HG03097 (cell line): ENCODE results near the gene SPRR1A.
A peak's percentile ranks its signal among the peaks of the same experiment; 100 is the strongest.

Experiments
- ATAC-seq: cut with Tn5 transposase; IDR thresholded peaks from one replicate; pipeline ENCODE4 v1.9.1; 2021; ENCODE audit not compliant: unreplicated experiment, low FRiP score

The SPRR1A gene

DNA sequence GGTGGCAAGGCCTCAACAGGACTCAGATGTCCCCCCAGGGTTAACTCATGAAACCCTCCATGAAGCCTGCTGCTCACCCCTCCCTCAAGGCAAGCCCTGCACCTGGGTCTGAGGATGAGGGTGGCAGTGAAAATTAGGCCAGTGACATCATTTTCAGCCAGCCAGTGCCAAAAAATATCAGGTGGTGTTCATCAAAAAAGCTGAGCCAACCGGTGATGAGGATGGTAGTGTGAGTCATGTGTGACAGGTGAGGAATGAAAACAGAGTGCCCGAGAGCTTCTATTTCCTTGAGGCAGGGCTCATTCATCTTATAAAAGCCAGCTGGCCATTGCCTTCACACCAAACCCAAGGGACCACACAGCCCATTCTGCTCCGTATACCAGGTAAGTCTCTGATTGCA lies at the start of gene SPRR1A:
TSS of gene SPRR1A (plus strand) at position 339 of the 400 bp plus-strand sequence. CDS start 1,150 bp downstream, outside the sequence.
- no peak for ATAC-seq

GRCh38 chr1:152940614-152941013 lies 43.3 kb upstream of the SPRR1A start:
- no peak for ATAC-seq

GRCh38 chr1:152941037-152941711 lies 42.7 kb upstream of the SPRR1A start:
- ATAC-seq: no peak

- no peak for ATAC-seq
Observed at GRCh38 chr1:152942161-152942560, 41.7 kb upstream of the SPRR1A start.

- no peak for ATAC-seq
Observed at GRCh38 chr1:152946248-152946647, 37.6 kb upstream of the SPRR1A start.

GRCh38 chr1:152946651-152947256 lies 37.1 kb upstream of the SPRR1A start, which contains the start of gene SPRR5:
Gene SPRR5, plus strand, starts transcription at chr1:152947206. Its CDS starts 1,349 bp downstream, at chr1:152948555.
- no peak for ATAC-seq

DNA sequence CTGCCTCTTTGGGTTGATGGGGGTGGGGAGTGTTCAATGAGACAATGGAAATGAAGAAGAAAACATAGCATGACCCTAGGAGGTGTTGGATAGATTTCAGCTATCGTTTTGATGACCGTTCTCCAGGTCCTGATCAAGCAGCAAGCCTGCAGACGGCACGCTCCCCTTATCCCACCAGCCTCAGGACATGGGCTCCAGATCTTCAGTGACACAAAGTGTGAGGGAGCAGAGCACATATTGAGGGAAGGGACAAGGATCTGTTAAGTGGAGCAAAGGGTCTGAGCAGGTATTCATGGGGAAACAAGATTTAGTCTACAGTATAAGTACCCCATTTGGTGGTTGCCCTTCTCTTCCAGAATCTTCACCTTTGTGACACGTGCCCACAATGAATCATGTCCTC lies 32.2 kb upstream of the SPRR1A start:
- no peak for ATAC-seq

- no peak for ATAC-seq
Observed at GRCh38 chr1:152953761-152954160, 30.1 kb upstream of the SPRR1A start.

DNA sequence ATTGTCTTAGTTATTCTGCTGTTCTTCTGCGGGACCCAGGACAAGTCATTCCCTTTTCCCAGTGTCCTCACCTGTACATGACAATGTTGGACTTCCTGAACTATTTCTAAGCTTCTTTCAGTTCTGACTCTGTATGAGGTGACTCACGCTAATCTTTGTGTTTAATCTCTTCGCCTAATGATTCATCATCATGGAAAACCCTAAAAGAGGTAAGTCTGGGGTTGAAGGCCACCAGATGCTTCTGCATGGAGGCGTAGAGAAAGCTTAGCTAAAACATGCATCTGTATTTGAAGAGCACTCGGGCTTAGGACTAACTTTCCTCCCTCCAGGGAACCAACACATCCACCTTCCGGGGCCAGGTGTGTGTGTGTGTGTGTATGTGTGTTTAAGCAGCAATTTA lies 29.4 kb upstream of the SPRR1A start:
- ATAC-seq: no peak

DNA sequence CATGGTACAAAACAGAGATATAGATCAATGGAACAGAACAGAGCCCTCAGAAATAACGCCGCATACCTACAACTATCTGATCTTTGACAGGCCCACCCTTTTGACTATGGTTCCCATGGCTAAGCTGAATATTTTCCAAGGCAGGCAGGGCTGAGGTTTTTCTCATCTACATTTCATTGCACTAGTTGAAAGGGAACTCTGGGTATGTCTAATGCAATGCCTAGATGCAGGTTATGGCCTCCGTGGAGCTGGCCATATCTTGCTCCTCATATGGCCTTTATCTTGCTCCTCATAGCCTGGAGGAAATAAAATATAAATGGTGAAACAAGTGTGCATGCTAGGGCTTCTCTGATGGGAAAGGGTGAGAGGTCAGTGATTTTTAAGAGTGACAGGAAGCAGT lies 26.3 kb upstream of the SPRR1A start:
- ATAC-seq: no peak

DNA sequence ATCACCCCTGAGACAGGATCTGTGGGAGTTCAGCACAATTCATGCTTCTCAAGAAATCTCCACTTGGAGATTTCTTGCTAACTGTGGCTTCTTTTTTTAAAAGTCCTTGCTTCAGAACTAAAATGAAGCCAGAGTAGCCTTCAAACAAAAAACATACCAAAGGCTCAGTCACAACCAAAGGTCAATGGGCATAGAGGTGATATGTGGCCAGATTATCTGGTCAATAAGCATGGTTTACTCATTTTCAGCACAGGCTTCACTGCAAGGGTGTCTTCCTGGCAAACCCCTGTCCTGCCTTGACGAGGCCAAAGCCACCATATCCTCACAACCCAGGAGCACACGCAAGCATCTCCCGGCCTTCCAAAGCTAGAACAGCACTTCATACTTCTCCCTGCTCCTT lies 24.6 kb upstream of the SPRR1A start:
- ATAC-seq: no peak

GRCh38 chr1:152959801-152960451 lies 24.0 kb upstream of the SPRR1A start:
- no peak for ATAC-seq

DNA sequence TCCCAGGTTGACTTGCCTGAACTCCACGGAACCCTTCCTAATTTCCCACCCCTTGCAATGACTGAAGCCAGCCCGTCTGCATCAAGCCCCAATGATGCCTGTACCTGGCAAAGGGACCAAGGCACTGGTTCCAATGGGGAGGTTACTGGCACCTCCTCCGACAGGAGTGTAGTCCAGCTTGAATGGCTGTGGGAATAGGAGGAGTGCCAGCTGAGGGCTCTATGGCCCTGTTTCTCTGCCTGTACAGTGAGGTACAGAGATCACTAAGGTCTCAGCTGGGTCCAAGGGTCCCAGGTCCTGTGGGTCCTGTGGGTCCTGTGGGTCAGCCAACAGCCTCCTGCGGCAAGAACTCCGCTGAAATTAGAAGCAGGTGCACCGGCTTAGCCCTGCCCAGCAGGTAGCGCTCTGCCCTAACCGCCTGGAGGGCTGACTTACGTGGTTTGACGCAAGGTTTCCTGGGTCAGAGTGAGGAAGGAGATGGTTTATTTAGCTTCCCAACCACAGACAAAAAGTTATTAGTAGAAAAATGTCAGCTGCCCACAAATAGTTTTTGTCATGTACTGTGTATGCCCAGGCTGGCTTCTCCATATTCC lies 23.3 kb upstream of the SPRR1A start:
- ATAC-seq: no peak

DNA sequence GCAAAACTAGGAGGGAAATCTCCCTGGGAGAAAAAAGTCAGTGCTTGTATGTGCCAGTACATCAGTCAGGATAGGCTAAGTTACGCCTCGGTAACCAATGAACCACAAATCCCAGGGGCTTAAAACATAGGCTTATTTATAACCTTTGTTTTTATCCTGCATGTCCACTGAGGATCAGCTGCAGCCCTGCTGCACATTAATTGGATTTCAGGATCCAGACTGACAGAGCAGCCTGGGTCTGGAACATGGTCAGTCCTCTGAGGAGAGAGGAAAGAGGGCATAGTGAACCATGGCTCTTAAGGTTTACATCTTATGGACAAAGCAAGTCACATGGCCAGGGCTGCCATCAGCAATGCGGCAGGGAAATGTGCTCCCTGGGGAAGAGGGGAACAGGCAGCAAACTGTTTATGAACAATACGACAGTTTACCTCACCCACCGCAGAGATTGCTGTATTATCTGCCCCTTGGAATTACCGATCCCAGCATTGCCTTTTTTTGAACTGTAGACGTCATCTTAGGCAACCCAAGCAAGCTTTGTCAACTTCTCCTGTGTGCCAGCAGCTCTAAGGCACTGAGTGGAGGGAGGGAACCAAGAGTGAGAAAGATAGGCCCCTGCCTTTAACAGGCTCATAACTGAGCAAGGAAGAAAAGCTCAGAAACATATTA lies 22.5 kb upstream of the SPRR1A start:
- ATAC-seq: no peak

DNA sequence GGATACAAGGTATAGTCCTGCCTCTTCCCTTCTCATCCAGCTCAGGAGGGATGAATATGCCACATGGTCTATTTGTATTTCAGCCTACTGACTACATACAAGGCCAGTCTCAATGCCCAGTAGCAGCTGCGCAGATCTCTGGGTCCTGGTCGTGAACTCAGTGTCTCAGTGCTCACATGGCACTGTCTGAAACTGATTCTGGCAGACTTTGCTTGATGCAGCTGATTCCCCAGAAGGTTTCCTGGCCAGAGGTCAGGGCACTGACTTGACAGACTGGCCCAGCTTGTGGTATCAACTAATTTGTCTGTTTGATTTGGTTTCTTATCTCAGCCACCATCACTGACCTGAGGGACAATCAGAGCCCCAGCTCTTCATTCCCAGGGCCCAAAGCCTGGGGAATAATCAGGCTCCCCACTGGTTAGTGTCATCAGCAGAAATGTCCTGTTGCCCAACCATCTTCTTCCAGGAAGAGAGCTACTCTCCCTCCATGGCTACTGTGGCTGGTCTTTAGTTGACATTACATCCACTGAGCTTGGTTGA lies 20.9 kb upstream of the SPRR1A start:
- no peak for ATAC-seq

- ATAC-seq: no peak
Observed at GRCh38 chr1:152964536-152964935, 19.3 kb upstream of the SPRR1A start.

- ATAC-seq: no peak
Observed at GRCh38 chr1:152965853-152966252, 18.0 kb upstream of the SPRR1A start.

- no peak for ATAC-seq
Observed at GRCh38 chr1:152967201-152967600, 16.7 kb upstream of the SPRR1A start.

GRCh38 chr1:152968248-152968647 lies 15.6 kb upstream of the SPRR1A start:
- ATAC-seq: peak; percentile 46

GRCh38 chr1:152969036-152969435 lies 14.8 kb upstream of the SPRR1A start:
- no peak for ATAC-seq

- ATAC-seq: no peak
Observed at GRCh38 chr1:152970495-152970894, 13.4 kb upstream of the SPRR1A start, which contains the start of gene SPRR4. Gene SPRR4, plus strand, starts transcription at chr1:152970648. Its CDS starts 1,243 bp downstream, at chr1:152971891.
